ENCODE measurements around the gene RBM33.
"Not testable (repeated sequence)": the region's sequence is repeated elsewhere in the genome, so short reads cannot be mapped to it uniquely, and the experiment has no call there.

RBM33 gene

GRCh38 chr7:155665079-155665956, 20.9 kb downstream of the RBM33 start:
- DNase-seq: no peak

- DNase-seq: no peak
Measured at GRCh38 chr7:155665957-155666287, 21.5 kb downstream of the RBM33 start.

- no peak for DNase-seq
Measured at GRCh38 chr7:155667241-155667829, 22.9 kb downstream of the RBM33 start.

GRCh38 chr7:155669717-155670505, 25.4 kb downstream of the RBM33 start:
- DNase-seq: no peak

GRCh38 chr7:155670521-155670920, 26.1 kb downstream of the RBM33 start:
- no peak for DNase-seq

GRCh38 chr7:155674556-155674955, 30.1 kb downstream of the RBM33 start:
- no peak for DNase-seq

GRCh38 chr7:155676052-155676451, 31.6 kb downstream of the RBM33 start:
- DNase-seq: no peak

GRCh38 chr7:155677688-155678087, 33.2 kb downstream of the RBM33 start:
- no peak for DNase-seq

- DNase-seq: no peak
Measured at GRCh38 chr7:155680124-155680523, 35.7 kb downstream of the RBM33 start.

GRCh38 chr7:155680864-155681263, 36.4 kb downstream of the RBM33 start:
- DNase-seq: no peak

GRCh38 chr7:155681663-155682062, 37.2 kb downstream of the RBM33 start:
- no peak for DNase-seq

GRCh38 chr7:155682484-155682883, 38.0 kb downstream of the RBM33 start:
- DNase-seq: no peak

- DNase-seq: no peak
Measured at GRCh38 chr7:155683098-155683497, 38.6 kb downstream of the RBM33 start.

- DNase-seq: no peak
Measured at GRCh38 chr7:155683714-155684113, 39.3 kb downstream of the RBM33 start.

GRCh38 chr7:155684543-155684942, 40.1 kb downstream of the RBM33 start:
- no peak for DNase-seq

- no peak for DNase-seq
Measured at GRCh38 chr7:155685070-155685790, 40.8 kb downstream of the RBM33 start.

GRCh38 chr7:155685791-155686160, 41.3 kb downstream of the RBM33 start:
- no peak for DNase-seq

GRCh38 chr7:155686620-155687324, 42.3 kb downstream of the RBM33 start:
- not testable (repeated sequence) for DNase-seq

- DNase-seq: not testable (repeated sequence)
Measured at GRCh38 chr7:155688237-155688636, 43.8 kb downstream of the RBM33 start.

GRCh38 chr7:155690655-155691054, 46.2 kb downstream of the RBM33 start:
- not testable (repeated sequence) for DNase-seq

GRCh38 chr7:155692317-155692716, 47.9 kb downstream of the RBM33 start:
- no peak for DNase-seq

GRCh38 chr7:155693826-155694225, 49.4 kb downstream of the RBM33 start:
- no peak for DNase-seq

Measured in AML-193 (cell line).